ENCODE results near the gene NAA30.

Gene NAA30

GRCh38 chr14:57400556-57401494, 10.4 kb downstream of the NAA30 start:
- DNase-seq = no peak

DNA sequence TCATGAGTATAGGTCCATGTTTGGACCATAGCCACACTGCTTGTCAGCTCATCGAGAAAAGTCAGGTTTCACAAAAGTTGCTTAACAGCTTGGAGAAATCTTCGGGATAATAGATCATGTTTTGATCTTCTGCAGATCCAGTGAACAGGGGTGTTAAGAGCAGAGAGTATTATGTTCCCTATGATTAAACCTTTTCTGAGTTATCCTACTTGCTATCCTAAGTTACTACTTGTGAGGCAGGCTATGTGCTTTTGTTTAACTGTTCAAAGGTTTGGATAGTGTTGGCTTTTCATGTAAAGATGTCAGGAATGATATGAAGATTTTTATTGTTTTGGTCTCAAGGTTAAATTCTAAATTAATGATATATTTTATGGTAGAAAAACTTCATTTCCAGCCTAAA, 11.1 kb downstream of the NAA30 start:
- DNase-seq = no peak

DNA sequence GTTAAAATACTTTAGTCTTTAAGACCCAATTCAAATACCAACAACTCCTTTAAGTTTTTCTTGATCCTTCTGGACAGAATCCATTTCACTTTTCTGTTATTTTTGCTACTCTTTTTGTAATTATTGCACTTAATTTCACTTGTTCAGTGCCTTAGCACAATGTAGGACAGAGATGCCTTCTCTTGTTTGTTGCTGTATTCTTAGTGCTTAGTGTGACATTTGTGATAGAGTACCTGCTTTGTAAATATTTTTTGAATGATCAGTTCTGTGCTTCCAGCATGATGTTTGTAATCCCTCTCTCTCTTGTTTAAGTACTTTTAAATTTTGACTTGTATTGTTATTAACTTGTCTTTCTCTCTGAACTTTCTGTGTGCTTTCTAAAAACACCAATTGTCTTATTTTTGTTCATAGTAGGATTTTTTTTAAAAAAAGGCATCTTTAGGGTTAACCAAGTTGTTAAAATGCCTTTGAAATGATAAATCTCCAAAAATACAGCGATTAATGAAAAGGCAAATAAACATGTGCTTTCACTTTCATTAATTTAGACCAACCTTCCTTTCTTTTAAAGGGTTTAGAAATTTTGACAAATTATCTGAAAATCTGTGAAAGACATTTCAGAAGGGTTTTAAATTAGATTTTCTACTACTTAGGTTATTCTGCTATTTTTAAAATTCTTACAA, 11.9 kb downstream of the NAA30 start:
- DNase-seq = no peak

- DNase-seq = no peak
These were observed 13.1 kb downstream of the NAA30 start for GRCh38 chr14:57403521-57403864.

GRCh38 chr14:57405562-57405961, 15.2 kb downstream of the NAA30 start:
- no peak for DNase-seq

DNA sequence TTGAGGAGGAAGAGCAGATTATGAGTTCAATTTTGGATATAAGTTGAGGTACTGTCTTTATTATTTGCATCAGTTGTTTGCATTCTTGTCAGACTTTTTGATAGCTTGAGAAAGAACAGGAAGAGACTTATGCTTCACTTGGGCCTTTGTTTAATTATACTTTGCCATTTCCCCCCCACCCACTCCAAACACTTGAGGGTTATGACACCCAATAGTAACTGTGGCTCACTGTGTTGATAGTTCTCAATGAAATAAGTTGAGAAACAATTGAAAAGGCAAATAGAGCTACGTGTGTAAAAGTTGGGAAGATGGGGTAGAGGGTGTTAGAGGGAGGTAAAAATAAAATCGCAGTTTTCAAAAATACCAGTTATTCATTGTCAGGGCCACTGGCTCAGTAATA, 17.7 kb downstream of the NAA30 start:
- DNase-seq = no peak

DNA sequence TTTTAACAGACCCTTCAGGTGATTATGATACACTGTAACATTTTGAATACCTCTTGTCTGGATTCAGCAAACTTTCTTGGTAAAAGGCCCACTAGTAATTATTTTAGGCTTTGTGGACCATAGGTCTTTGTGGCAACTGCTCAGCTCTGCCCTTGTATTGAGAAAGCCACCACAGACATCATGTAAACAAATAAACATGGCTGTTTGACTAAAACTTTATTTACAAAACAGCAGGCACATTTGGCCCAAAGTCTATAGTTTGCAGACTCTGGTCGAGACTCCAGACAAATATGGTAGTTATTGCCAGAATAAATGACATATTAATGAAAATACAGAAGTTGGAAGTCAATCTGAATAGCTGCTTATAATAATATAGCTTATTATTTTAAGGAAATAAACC, 18.2 kb downstream of the NAA30 start:
- no peak for DNase-seq

- DNase-seq = no peak
These were observed 22.0 kb downstream of the NAA30 start for GRCh38 chr14:57412341-57412740.

DNA sequence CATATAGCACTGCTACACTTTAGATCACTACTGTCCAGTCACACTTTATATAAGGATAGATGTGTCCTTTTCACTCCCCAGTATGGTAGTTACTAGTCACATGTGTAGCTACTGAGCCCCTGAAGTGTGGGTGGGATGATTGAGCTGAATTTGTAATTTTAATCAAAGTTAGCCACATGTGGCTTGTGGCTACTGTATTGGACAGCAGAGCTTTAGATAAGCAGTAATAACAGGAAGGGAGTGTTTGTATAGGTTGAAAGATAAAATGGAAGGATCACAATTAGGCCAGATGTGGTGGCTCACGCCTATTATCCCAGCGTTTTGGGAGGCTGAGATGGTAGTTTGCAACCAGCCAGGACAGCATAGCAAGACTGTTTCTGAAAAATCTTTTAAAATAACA, 23.5 kb downstream of the NAA30 start:
- no peak for DNase-seq

- DNase-seq = no peak
These were observed 26.8 kb downstream of the NAA30 start for GRCh38 chr14:57417228-57417627.

- DNase-seq = no peak
These were observed 28.6 kb downstream of the NAA30 start for GRCh38 chr14:57418999-57419398.

DNA sequence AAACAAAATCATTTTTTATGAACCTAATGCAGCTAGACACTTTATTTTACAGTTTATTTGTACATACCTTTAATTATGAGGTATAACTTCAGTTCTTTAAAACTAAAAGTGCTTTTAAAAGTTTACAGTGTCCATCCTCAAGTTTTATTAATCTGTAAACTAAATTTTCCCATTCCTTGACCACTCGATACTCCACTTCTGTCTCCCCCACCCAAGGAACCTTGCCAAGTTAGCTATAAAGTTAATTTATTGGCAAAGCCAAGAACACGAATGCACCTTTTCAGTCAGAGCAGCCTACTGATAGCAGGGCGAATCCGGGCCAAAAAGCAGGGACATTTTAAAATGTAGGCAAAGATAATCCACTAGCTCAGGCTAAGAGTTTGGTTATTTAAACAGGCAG, 29.6 kb downstream of the NAA30 start:
- no peak for DNase-seq

- DNase-seq = no peak
These were observed 30.6 kb downstream of the NAA30 start for GRCh38 chr14:57420986-57421385.

GRCh38 chr14:57435923-57436322, 45.5 kb downstream of the NAA30 start:
- DNase-seq = no peak

- DNase-seq = no peak
These were observed 71.5 kb downstream of the NAA30 start for GRCh38 chr14:57461777-57462320.

DNA sequence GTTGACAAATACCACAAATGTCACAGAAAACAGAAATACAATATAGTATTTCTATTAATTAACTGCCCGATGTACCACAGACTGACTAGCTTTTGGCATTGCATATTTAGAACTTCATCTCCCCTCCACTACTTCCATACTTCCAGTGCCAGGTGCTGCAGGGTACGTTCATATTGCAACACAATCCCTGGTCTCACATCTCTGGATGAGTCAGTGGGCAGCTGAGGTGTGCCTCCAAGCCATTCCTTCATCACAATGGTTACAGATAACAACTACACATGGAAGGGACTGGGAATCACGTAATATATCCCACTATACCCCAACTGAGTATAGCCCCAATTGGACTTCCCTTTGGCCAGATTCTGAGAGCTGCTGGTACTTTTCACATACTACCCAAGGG, 72.2 kb downstream of the NAA30 start:
- DNase-seq = no peak

- DNase-seq = no peak
These were observed 73.8 kb downstream of the NAA30 start for GRCh38 chr14:57464008-57464730.

All from NCI-H510A (cell line).